NCI-H345 treated with DMSO at 0.1 percent for 48 hours (cell line): Measurements from ENCODE around the gene MED16.

Experiments used
- DNase-seq: peaks from one replicate; lab custom pipeline; 2025; ENCODE audit not compliant: unreplicated experiment; lab: John Stamatoyannopoulos, UW

Gene MED16

DNA sequence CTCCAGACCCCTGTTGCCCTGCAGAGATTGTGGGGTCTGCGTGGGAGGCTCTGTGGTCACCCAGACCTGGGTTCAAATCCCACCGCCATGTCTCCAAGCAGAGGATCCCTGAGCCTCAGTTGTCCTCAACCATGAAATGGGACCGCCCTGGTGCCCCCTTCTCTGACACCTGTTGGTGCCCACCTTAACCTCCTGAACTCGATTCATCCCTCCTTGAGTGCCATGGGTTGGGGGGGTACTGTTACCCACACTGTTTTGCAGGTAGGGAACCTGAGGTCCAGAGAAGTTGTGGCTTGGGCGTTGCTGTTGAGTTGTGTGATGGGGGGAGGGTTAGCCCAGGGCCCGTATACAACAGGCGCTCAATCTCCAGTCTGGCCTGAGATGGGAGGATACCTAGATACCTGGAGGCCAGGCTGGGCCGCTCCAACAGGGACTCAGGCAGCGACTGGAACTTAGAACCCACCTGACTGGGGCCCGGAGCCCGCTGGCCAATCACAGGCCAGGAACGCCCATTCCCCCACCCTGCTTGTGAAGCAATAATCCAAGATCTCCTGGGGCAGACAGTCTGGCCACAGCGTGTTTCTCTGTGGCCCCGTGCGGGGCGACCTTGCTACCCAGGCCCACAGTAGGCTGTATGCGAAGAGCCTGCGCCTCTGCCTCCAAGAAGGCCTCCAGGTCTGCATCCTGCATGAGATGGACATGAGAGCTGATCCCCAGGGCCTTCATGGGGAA is 35.6 kb upstream of the MED16 start:
- DNase-seq = no peak

DNA sequence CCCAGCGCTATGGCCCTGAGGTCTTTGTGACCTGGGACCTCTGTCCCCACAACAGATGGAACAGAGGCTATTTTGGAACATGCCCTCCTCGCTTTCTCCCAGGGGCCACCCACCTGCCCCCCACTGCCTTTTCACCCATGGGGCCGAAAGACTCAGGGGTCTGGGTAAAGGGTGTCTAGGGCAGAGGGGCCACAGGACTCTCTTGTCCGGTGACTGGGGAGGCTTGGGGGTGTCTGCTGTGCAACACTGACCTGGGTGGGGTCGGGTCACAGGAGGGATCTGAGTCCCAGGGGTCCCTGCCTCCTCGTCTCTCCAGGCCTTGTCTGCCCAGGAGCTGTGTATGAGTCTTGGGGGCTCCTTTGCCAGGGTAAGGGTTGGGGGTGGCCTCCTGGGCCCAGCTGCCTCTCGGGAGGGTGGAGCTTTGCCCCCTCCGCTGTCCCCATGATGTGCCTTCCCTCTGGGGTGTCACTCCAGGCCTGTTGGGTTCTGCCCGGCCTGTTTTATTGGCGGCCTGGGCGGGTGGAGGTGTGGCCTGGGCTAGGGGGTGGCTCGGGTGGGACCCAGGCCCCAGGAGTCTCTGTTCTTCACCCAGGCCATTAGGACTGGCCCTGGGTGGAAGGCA is 34.9 kb upstream of the MED16 start:
- DNase-seq = no peak

DNA sequence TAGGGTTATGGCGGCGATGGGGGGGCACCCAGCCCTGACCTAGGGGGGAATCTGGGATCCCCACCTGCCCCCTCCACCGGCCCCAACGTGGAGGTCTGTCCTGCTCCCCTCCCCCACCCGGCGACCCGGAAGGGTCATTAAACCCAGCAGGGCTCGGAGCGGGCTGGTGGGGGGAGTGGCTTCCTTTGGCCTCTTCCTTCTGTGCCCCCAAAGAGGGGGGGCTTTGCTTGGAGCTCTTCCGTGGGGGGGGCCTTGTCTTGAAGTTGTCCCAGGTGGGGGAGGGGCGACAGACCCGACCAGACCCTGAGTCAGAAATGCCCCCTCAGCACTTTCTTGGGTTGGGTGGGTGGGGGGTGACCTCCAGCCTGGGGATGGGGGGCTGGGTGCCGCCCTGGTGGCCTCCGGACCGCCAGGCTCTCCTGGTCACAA is 34.4 kb upstream of the MED16 start:
- no peak for DNase-seq

- DNase-seq = no peak
These were observed 33.8 kb upstream of the MED16 start for GRCh38 chr19:926589-927350.

DNA sequence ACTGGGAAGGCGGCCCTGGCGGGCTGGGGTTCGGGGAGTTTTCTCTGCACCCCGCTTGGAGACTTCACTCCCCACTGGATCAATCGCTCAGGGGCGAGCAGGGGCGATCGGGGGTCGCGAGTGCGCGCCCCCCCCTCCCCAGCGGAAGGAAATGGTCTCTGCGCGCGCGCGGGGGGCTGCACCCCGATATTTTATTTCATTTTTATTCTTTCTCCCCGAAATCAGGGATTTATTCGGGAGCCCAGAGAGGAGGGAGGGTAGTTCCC is 33.3 kb upstream of the MED16 start:
- DNase-seq = no peak

DNA sequence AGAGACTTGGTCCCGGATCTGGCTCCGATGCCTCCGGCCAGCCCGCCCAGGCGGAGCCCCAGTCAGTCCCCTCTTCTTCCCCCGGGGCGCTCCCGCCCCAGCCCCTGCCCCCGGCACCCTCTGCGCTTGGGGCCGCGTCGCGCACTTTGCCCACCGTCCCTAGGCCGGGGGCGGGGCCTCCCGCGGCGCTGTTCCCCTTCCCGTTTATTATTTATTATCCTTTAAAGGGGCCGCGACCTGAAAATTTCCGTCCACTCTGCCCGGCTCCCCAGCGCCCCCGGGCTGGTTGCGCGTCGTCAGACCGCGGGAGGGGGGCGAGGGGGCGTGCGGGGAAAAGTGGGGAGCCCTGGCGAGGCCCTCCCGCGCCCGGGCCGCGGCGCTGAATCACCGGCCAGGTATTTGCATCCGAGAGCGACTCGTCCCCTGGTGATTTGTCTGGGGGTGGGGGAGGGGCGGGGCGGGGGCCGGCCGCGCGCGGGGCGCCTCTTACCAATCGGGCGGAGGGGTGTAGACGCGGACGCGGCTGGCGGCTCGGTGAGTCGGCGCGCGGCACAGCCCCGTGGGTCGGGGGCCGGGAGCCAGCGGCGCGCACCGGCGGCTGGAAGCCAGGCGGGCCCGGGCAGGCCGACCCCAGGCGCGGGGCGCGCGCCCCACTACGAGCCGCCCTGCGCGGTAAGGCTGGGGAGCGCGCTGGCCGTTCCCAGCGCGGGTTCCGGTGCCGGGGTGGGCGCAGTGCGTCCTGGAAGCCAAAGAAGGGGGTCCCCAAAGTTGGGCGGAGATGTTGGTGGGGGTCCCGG is 32.7 kb upstream of the MED16 start, which contains the start of gene ARID3A:
Gene ARID3A (plus strand): TSS at position 510 of the 797 bp plus-strand sequence. CDS start 3,494 bp downstream, outside the sequence.
- peak; percentile 46 for DNase-seq

DNA sequence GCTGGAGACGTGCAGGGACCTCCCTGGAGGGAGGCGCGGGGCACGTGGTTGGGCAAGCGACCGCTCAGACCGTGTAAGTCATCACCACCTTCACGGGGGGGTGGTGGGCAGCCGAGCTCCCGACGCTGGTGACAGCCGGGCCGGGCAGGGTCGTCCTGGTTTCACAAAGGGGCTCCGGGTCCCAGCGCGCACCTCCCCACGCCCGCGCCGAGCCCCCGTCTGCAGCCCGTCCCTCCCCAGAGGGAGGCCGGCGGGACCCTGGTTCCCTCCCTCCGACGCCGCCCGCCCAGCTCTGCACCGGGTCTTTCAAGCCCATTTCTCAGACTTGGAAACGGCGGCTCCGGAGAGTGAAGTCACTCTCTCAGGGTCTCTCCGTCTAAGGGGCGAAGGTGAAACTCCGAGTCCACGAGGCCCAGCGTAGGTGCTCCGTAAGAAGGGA is 32.1 kb upstream of the MED16 start:
- DNase-seq = no peak

DNA sequence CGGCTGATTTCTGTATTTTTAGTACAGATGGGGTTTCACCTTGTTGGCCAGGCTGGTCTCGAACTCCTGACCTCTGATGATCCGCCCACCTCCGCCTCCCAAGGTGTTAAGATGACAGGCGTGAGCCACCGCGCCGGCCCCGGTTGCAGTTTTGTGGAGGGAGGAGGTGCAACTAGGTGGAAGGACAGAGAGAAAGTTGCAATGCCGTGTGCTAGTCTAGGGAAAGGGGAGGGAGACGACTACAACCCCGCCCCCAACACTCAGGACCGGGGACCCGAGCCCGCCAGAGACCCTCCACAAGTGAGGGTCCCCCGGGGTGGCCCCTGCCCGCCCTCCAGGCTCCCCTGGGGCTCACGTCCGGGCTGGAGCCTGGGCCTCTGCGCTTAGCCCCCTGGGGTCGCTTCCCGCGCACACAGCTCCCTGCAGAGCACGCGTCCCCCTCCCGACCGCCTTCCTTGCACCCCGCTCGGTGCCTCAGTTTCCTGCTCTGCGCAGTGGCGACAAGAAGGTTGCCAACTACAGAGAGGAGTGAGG is 31.6 kb upstream of the MED16 start:
- DNase-seq = no peak

- peak; percentile 52 for DNase-seq
These were observed 27.3 kb upstream of the MED16 start for GRCh38 chr19:920051-920864.

GRCh38 chr19:919199-920050 is 26.4 kb upstream of the MED16 start:
- peak; percentile 60 for DNase-seq

DNA sequence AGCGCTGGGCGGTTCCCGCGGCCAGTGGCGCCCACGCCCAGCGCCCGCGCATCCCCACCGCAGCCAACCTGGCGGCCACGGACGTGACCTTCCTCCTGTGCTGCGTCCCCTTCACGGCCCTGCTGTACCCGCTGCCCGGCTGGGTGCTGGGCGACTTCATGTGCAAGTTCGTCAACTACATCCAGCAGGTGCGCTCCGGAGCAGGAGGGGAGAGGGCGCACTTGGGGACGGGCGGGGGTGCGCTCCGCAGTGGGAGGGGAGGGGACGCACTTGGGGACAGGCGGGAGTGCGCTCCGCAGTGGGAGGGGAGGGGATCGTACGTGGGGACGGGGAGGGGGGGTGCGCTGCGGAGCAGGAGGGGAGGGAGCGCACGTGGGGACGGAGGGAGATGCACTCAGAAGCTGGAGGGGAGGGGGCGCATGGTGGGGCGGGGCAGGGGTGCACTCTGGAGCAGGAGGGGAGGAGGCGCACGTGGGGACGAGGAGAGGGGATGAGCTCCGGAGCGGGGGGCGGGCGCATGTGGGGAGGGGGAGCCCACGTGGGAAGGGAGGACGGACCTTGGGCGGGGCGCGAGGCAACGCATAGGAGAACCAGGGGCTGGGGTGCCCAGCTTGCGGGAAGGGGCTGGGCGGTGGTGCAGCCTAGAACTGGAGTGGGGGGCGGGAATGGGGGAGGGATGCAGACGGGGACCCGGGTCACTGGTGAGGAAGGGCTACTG is 25.7 kb upstream of the MED16 start:
- no peak for DNase-seq

- DNase-seq = no peak
These were observed 25.1 kb upstream of the MED16 start for GRCh38 chr19:918152-918437.

DNA sequence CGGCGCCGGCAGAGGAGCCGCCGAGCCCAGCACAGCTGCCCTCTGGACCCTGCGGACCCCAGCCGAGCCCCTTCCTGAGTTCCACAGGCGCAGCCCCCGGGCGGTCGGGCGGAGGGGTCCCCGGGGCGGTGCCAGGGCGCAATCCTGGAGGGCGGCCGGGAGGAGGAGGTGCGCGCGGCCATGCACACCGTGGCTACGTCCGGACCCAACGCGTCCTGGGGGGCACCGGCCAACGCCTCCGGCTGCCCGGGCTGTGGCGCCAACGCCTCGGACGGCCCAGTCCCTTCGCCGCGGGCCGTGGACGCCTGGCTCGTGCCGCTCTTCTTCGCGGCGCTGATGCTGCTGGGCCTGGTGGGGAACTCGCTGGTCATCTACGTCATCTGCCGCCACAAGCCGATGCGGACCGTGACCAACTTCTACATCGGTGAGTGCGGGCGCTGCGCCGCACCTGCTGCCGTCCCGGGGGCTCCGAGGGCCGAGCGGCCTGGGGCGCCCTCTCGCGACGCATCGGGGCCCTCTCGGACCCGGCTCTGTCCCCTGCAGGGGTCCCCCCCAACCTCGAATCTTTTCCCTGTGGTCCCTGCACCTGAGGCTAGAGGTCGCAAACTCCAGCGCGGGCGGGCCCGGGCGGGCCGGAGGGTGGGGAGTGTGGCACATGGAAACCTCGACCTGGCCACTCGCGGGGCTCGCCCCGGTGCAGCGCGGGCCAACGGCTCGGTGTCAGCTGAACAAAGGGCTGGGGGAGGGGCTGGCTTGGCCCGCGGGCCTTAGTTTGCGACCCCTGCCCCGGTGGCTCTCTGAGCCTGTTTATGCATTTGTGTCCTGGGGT is 24.6 kb upstream of the MED16 start, which contains the start of gene KISS1R:
Gene KISS1R (plus strand): TSS at position 11 of the 829 bp plus-strand sequence. CDS start 170 bp downstream, at position 181.
- no peak for DNase-seq

DNA sequence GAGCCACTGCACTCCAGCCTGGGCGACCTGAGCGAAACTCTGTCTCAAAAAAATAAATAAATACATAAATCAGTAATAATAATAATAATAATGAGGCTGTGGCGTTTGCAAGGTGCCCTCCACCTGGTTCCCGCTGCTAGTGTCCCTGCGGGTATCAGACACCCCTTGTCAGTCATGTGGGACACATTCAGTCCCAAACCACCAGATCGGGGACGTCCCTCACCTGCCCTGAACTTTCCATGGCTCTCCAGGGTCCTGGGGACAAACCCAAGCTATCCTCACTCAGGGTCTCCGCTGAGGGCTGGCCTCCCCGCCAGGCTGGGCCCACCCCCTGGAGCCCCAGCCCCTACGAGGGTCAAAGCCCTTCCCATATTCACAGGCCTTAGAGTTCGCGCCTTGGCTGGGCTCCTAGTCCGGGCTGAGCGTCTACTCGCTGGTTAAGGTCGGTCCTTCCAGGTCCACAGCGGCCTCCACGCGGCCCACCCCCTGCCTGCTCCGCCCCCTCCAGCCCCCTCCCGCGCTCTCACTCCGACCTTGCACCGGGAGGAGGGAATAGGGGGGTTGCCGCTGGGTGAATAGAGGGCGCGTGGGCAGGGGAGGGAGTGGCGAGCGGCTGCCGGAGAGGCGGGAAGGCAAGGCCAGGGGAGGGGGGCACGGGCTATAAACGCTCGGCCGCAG is 23.8 kb upstream of the MED16 start:
- DNase-seq = no peak

DNA sequence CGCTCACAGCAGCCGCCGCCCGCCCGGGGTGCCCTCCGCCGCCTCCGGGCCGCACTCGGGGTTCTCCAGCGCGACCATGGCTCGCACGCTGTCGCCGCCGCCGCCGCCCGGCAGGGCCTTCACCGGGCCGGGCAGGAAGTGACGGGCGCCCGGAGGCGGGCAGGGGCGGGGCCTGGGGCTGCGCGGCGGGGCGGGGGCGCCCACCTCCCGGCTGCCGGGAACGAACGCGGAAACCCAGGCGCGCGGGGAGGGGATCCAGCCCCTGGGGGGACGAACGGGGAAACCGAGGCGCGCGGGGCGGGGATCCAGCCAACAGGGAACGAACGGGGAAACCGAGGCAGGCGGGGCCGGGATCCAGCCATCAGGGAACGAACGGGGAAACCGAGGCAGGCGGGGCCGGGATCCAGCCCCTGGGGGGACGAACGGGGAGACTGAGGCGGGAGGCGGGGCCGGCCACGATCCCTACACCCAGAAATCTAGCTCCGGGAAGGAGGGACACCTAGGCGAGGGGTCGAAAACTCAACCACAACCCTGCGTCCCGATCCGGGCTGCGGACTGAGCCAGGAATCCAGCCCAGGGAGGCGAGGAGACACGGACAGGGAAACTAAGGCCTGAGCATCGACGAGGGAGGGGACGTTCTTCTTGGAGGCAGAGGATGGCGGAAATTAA is 20.2 kb upstream of the MED16 start, which contains the start of gene R3HDM4:
Gene R3HDM4 (minus strand): TSS at position 140 of the 669 bp plus-strand sequence. CDS start 62 bp downstream, at position 78.
- no peak for DNase-seq
